HG03280 (cell line): ENCODE data around the gene CDADC1.
"Not testable (repeated sequence)": the region's sequence is repeated elsewhere in the genome, so short reads cannot be mapped to it uniquely, and the experiment has no call there.

Experiments used
- ATAC-seq: cut with Tn5 transposase; IDR thresholded peaks from one replicate; pipeline ENCODE4 v1.9.1; 2021; ENCODE audit warnings: mild to moderate bottlenecking, moderate library complexity; ENCODE audit not compliant: unreplicated experiment

The CDADC1 gene

GRCh38 chr13:49292742-49293486, 45.2 kb downstream of the CDADC1 start:
- ATAC-seq, result no peak

- not testable (repeated sequence) for ATAC-seq
Observed at GRCh38 chr13:49294723-49295122, 47.0 kb downstream of the CDADC1 start.

GRCh38 chr13:49295244-49295643, 47.5 kb downstream of the CDADC1 start:
- no peak for ATAC-seq

- ATAC-seq, result no peak
Observed at GRCh38 chr13:49296659-49297058, 48.9 kb downstream of the CDADC1 start.

GRCh38 chr13:49297338-49297737, 49.6 kb downstream of the CDADC1 start:
- ATAC-seq, result no peak

GRCh38 chr13:49298416-49298815, 50.7 kb downstream of the CDADC1 start:
- ATAC-seq, result no peak

GRCh38 chr13:49298903-49299605, 51.3 kb downstream of the CDADC1 start:
- ATAC-seq, result no peak

- ATAC-seq, result no peak
Observed at GRCh38 chr13:49300276-49300675, 52.6 kb downstream of the CDADC1 start.

GRCh38 chr13:49300739-49301589, 53.2 kb downstream of the CDADC1 start:
- peak; percentile 88 for ATAC-seq

GRCh38 chr13:49302222-49302621, 54.5 kb downstream of the CDADC1 start:
- no peak for ATAC-seq

- ATAC-seq, result no peak
Observed at GRCh38 chr13:49302817-49303216, 55.1 kb downstream of the CDADC1 start.

GRCh38 chr13:49303533-49304252, 56.0 kb downstream of the CDADC1 start:
- ATAC-seq, result no peak

GRCh38 chr13:49304356-49304755, 56.6 kb downstream of the CDADC1 start:
- ATAC-seq, result no peak

GRCh38 chr13:49304763-49305700, 57.3 kb downstream of the CDADC1 start:
- no peak for ATAC-seq

GRCh38 chr13:49305792-49306425, 58.2 kb downstream of the CDADC1 start:
- no peak for ATAC-seq

GRCh38 chr13:49307365-49307764, 59.6 kb downstream of the CDADC1 start:
- no peak for ATAC-seq

- no peak for ATAC-seq
Observed at GRCh38 chr13:49308097-49308875, 60.6 kb downstream of the CDADC1 start.

- ATAC-seq, result no peak
Observed at GRCh38 chr13:49308921-49309408, 61.2 kb downstream of the CDADC1 start.
